Keratinocyte (primary cell): Measurements from ENCODE around the gene NNAT. TPM values are rescaled to one million over a fixed set of nuclear protein-coding genes. Genes with fewer than 3 reads are reported as not detected.

Experiments used
- DNase-seq: peaks from one replicate; pipeline ENCODE4 v3.0.0-alpha.2; 2011; ENCODE audit warnings: low read depth, missing footprints, low spot score
- FAIRE-seq: peaks from 2 replicates; lab custom pipeline; 2011; peaks lifted over from hg19 to GRCh38; lab: Jason Lieb, UNC
- H2AFZ ChIP-seq: 2 replicates; pipeline ENCODE4 v1.6.0; 2012; ENCODE audit warnings: low read length, control low read depth, inconsistent platforms; ENCODE audit not compliant: control insufficient read depth
- H3K27ac ChIP-seq: 2 replicates; pipeline ENCODE4 v1.5.1; 2011; ENCODE audit warnings: low read length; ENCODE audit not compliant: control insufficient read depth, insufficient read depth
- H3K27me3 ChIP-seq: 3 replicates; pipeline ENCODE4 v1.6.0; 2011; ENCODE audit warnings: low read length; ENCODE audit not compliant: control insufficient read depth, insufficient read depth; ENCODE audit errors: extremely low read depth
- H3K36me3 ChIP-seq, 2 experiments: 2 replicates in 1 of 2; 3 replicates in 1 of 2; pipeline ENCODE4 v1.5.1; 2011; ENCODE audit warnings: low read length in 2 of 2, mild to moderate bottlenecking in 1 of 2; ENCODE audit not compliant: control insufficient read depth in 2 of 2, insufficient read depth in 2 of 2; ENCODE audit errors: extremely low read depth in 1 of 2
- H3K4me1 ChIP-seq: 3 replicates; pipeline ENCODE4 v1.5.1; 2011; ENCODE audit warnings: low read length; ENCODE audit not compliant: control insufficient read depth, insufficient read depth; ENCODE audit errors: extremely low read depth
- H3K4me2 ChIP-seq: 3 replicates; pipeline ENCODE4 v1.6.0; 2011; ENCODE audit warnings: low read depth, low read length; ENCODE audit not compliant: control insufficient read depth, insufficient read depth; ENCODE audit errors: extremely low read depth
- H3K4me3 ChIP-seq, 3 experiments: fragments of 200-600 bp in 1 of 3; sonication (generic) in 1 of 3; 2 replicates in 2 of 3; 3 replicates in 1 of 3; pipeline ENCODE4 v1.5.1; 2011 to 2016; ENCODE audit warnings: low read length in 3 of 3, mild to moderate bottlenecking in 3 of 3, control low read depth in 2 of 3, inconsistent platforms in 1 of 3, low read depth in 1 of 3, mixed read lengths in 1 of 3, mixed run types in 1 of 3, moderate library complexity in 1 of 3; ENCODE audit not compliant: control insufficient read depth in 2 of 3, insufficient read depth in 2 of 3; ENCODE audit errors: extremely low read depth in 1 of 3
- H3K79me2 ChIP-seq: 2 replicates; pipeline ENCODE4 v1.6.0; 2012; ENCODE audit warnings: low read length; ENCODE audit not compliant: control insufficient read depth, insufficient read depth
- H3K9ac ChIP-seq: 3 replicates; pipeline ENCODE4 v1.6.0; 2011; ENCODE audit warnings: low read length; ENCODE audit not compliant: control insufficient read depth, insufficient read depth; ENCODE audit errors: extremely low read depth
- H3K9me1 ChIP-seq: 3 replicates; pipeline ENCODE4 v1.6.0; 2011; ENCODE audit warnings: low read length; ENCODE audit not compliant: control insufficient read depth, insufficient read depth; ENCODE audit errors: extremely low read depth
- H3K9me3 ChIP-seq: 2 replicates; pipeline ENCODE4 v1.5.1; 2012; ENCODE audit warnings: low read depth, low read length; ENCODE audit not compliant: control insufficient read depth
- H4K20me1 ChIP-seq: 3 replicates; pipeline ENCODE4 v1.6.0; 2011; ENCODE audit warnings: low read length; ENCODE audit not compliant: control insufficient read depth, insufficient read depth; ENCODE audit errors: extremely low read depth
- CTCF ChIP-seq, 3 experiments: IDR thresholded peaks in 1 of 3; conservative IDR thresholded peaks in 1 of 3; optimal IDR thresholded peaks in 1 of 3; 2 replicates in 2 of 3; 3 replicates in 1 of 3; pipeline versions ENCODE3 to v1.5.1; 2011; ENCODE audit warnings: low read length in 3 of 3, mild to moderate bottlenecking in 3 of 3, moderate library complexity in 2 of 3, control low read depth in 1 of 3, inconsistent platforms in 1 of 3; ENCODE audit not compliant: insufficient read depth in 2 of 3; ENCODE audit errors: extremely low read depth in 1 of 3
- EZH2 ChIP-seq: IDR thresholded peaks from one replicate; pipeline ENCODE4 v1.6.1; 2012; ENCODE audit warnings: inconsistent platforms, mild to moderate bottlenecking, low read length, moderate library complexity
- dilution Hi-C: fragments of 300-500 bp; cut with MboI; formaldehyde crosslinking; loops from one replicate; pipeline ENCODE4 v1.7.0; 2020; ENCODE audit warnings: low sequenced_read_pairs; ENCODE audit not compliant: extremely low pct_ligation_motif_present
- polyA plus RNA-seq, 5 experiments: library from polyadenylated mRNA; depleted of rRNA in 3 of 5; stranded (reverse) in 3 of 5; stranded (forward) in 1 of 5; unstranded in 1 of 5; fragments of >200 nt; gene quantifications; 1 replicate in 1 of 5; 2 replicates in 3 of 5; 3 replicates in 1 of 5; pipeline versions ENCODE4 v1.2.1 to v1.2.3, GENCODE V29; 2011 to 2012; ENCODE audit warnings: missing spikeins in 2 of 5, low read depth in 1 of 5, low replicate concordance in 1 of 5

Gene NNAT
- polyA plus RNA-seq, 1 donor (not counting 4 experiments of a cell fraction or from before 2014, with no cell fraction given), result 0.79 TPM

GRCh38 chr20:37522260-37523011 is 1.4 kb downstream of the NNAT start:
- no peak overlapping the region for H3K27ac ChIP-seq
- peaks cover 14 to 33% of the 10 kb centered on the region in 2 experiments for H3K36me3 ChIP-seq
- no peaks in the 10 kb centered on the region for H3K9me3 ChIP-seq
- peak overlapping the region; percentile 9 for H3K9ac ChIP-seq
- no peaks in the 10 kb centered on the region for H3K27me3 ChIP-seq
- peaks cover 70% of the 10 kb centered on the region for H4K20me1 ChIP-seq
- peak; percentile 71 for DNase-seq
- peak overlapping the region; percentile 77 for H3K4me2 ChIP-seq
- dilution Hi-C loops, result no loop called here
- TF ChIP-seq CTCF (optimal IDR thresholded peaks at IDR 0.05 in 1 of 3, IDR thresholded peaks at IDR 0.05 in 1 of 3, conservative IDR thresholded peaks at IDR 0.05 in 1 of 3; ENCODE audit: extremely low read depth in 1 of 3, insufficient read depth in 2 of 3, low read length in 3 of 3) (no peak), EZH2 (no peak)
- no peak overlapping the region for H2AFZ ChIP-seq
- peaks cover 93% of the 10 kb centered on the region for H3K79me2 ChIP-seq
- peak; percentile 49 for FAIRE-seq
- peaks cover 41% of the 10 kb centered on the region for H3K4me1 ChIP-seq
- H3K4me3 ChIP-seq, result peak overlapping the region in 2 of 3 experiments; percentile 29 to 33
- H3K9me1 ChIP-seq, result peaks cover 17% of the 10 kb centered on the region

- FAIRE-seq, result no peak
- Histone ChIP-seq H3K4me2 (peak overlapping the region; percentile 42), H3K27ac (peak overlapping the region; percentile 10), H3K9me1 (peaks cover 17% of the 10 kb centered on the region), H3K4me3 (peak overlapping the region in 2 of 3 experiments; percentile 21 to 33), H3K79me2 (peaks cover 91% of the 10 kb centered on the region), H3K9me3 (no peaks in the 10 kb centered on the region), H3K4me1 (peaks cover 41% of the 10 kb centered on the region), H3K27me3 (no peaks in the 10 kb centered on the region), H3K36me3 (peaks cover 12 to 28% of the 10 kb centered on the region in 2 experiments), H3K9ac (peak overlapping the region; percentile 9), H4K20me1 (peaks cover 67% of the 10 kb centered on the region), H2AFZ (no peak overlapping the region)
- no peak for TF ChIP-seq CTCF (optimal IDR thresholded peaks at IDR 0.05 in 1 of 3, IDR thresholded peaks at IDR 0.05 in 1 of 3, conservative IDR thresholded peaks at IDR 0.05 in 1 of 3; ENCODE audit: extremely low read depth in 1 of 3, insufficient read depth in 2 of 3, low read length in 3 of 3)
- TF ChIP-seq EZH2, result no peak
- DNase-seq, result no peak
- dilution Hi-C loops, result no loop called here
These were observed 2.0 kb downstream of the NNAT start for GRCh38 chr20:37523012-37523391.
